Stimulated activated effector memory CD8-positive, alpha-beta T cell treated with anti-CD3 and anti-CD28 coated beads, Interleukin-12 subunit alpha, Interleukin-12 subunit beta, amount 100 ng/mL, for 72 hours (primary cell): ENCODE results near the gene CUX1.
"Not testable (repeated sequence)": the region's sequence is repeated elsewhere in the genome, so short reads cannot be mapped to it uniquely, and the experiment has no call there.

Experiments used
- ATAC-seq: fragments of 150-1000 bp; cut with Tn5 transposase; 2 replicates; pipeline ENCODE4 v1.10.0; 2021
- DNase-seq, 2 donors: peaks; one replicate each; pipeline ENCODE4 v3.0.0; 2021 to 2022; ENCODE audit warnings: low spot score in 2 of 2
- H3K27ac Mint-ChIP-seq: one replicate; pipeline ENCODE4 v1.8.0; 2022; ENCODE audit warnings: mild to moderate bottlenecking, mixed read lengths
- H3K36me3 Mint-ChIP-seq: one replicate; pipeline ENCODE4 v1.8.0; 2022; ENCODE audit warnings: mild to moderate bottlenecking, mixed read lengths
- H3K4me1 Mint-ChIP-seq: one replicate; pipeline ENCODE4 v1.8.0; 2022; ENCODE audit warnings: mixed read lengths
- H3K4me3 Mint-ChIP-seq: one replicate; pipeline ENCODE4 v1.8.0; 2022; ENCODE audit warnings: mild to moderate bottlenecking, mixed read lengths
- H3K9me3 Mint-ChIP-seq: one replicate; pipeline ENCODE4 v1.8.0; 2022; ENCODE audit warnings: mixed read lengths

The CUX1 gene

GRCh38 chr7:102128303-102128702 lies 310.9 kb downstream of the CUX1 start:
- Mint-ChIP-seq H3K4me3 (no peak overlapping the region), H3K36me3 (no peaks in the 10 kb centered on the region), H3K27ac (no peak overlapping the region), H3K4me1 (no peaks in the 10 kb centered on the region), H3K9me3 (no peaks in the 10 kb centered on the region)
- ATAC-seq (no peak), DNase-seq (no peak)

GRCh38 chr7:102129636-102130370 lies 312.4 kb downstream of the CUX1 start:
- DNase-seq = no peak
- H3K9me3 Mint-ChIP-seq = no peaks in the 10 kb centered on the region
- H3K4me3 Mint-ChIP-seq = no peak overlapping the region
- H3K27ac Mint-ChIP-seq = no peak overlapping the region
- no peaks in the 10 kb centered on the region for H3K4me1 Mint-ChIP-seq
- no peak for ATAC-seq
- no peaks in the 10 kb centered on the region for H3K36me3 Mint-ChIP-seq

- Mint-ChIP-seq H3K27ac (no peak overlapping the region), H3K9me3 (no peaks in the 10 kb centered on the region), H3K4me3 (no peak overlapping the region), H3K4me1 (no peaks in the 10 kb centered on the region), H3K36me3 (no peaks in the 10 kb centered on the region)
- DNase-seq (no peak), ATAC-seq (no peak)
Observed at GRCh38 chr7:102132209-102132752, 314.9 kb downstream of the CUX1 start.

- Mint-ChIP-seq H3K4me1 (peaks cover 8% of the 10 kb centered on the region), H3K4me3 (no peak overlapping the region), H3K9me3 (no peaks in the 10 kb centered on the region), H3K27ac (no peak overlapping the region), H3K36me3 (no peaks in the 10 kb centered on the region)
- no peak for ATAC-seq
- no peak for DNase-seq
Observed at GRCh38 chr7:102138676-102139075, 321.2 kb downstream of the CUX1 start.

GRCh38 chr7:102140952-102141370 lies 323.5 kb downstream of the CUX1 start:
- peaks cover 5% of the 10 kb centered on the region for H3K36me3 Mint-ChIP-seq
- no peaks in the 10 kb centered on the region for H3K9me3 Mint-ChIP-seq
- ATAC-seq (no peak), DNase-seq (no peak)
- H3K27ac Mint-ChIP-seq = no peak overlapping the region
- H3K4me1 Mint-ChIP-seq = peaks cover 8% of the 10 kb centered on the region
- H3K4me3 Mint-ChIP-seq = no peak overlapping the region

GRCh38 chr7:102142433-102142832 lies 325.0 kb downstream of the CUX1 start:
- not testable (repeated sequence) for H3K27ac Mint-ChIP-seq, H3K36me3 Mint-ChIP-seq, ATAC-seq, H3K4me3 Mint-ChIP-seq, H3K4me1 Mint-ChIP-seq, DNase-seq, H3K9me3 Mint-ChIP-seq

GRCh38 chr7:102146122-102146521 lies 328.7 kb downstream of the CUX1 start:
- H3K36me3 Mint-ChIP-seq = peaks cover 5% of the 10 kb centered on the region
- DNase-seq (no peak), ATAC-seq (no peak)
- no peaks in the 10 kb centered on the region for H3K9me3 Mint-ChIP-seq
- no peak overlapping the region for H3K4me3 Mint-ChIP-seq
- peaks cover 2% of the 10 kb centered on the region for H3K4me1 Mint-ChIP-seq
- no peak overlapping the region for H3K27ac Mint-ChIP-seq

GRCh38 chr7:102147008-102147407 lies 329.6 kb downstream of the CUX1 start:
- no peaks in the 10 kb centered on the region for H3K9me3 Mint-ChIP-seq
- DNase-seq = no peak
- H3K27ac Mint-ChIP-seq = no peak overlapping the region
- H3K36me3 Mint-ChIP-seq = peaks cover 5% of the 10 kb centered on the region
- no peak for ATAC-seq
- no peak overlapping the region for H3K4me3 Mint-ChIP-seq
- no peaks in the 10 kb centered on the region for H3K4me1 Mint-ChIP-seq

- H3K9me3 Mint-ChIP-seq = no peaks in the 10 kb centered on the region
- no peak overlapping the region for H3K27ac Mint-ChIP-seq
- ATAC-seq (no peak), DNase-seq (no peak)
- no peaks in the 10 kb centered on the region for H3K4me1 Mint-ChIP-seq
- no peak overlapping the region for H3K4me3 Mint-ChIP-seq
- H3K36me3 Mint-ChIP-seq = peaks cover 5% of the 10 kb centered on the region
Observed at GRCh38 chr7:102148799-102149198, 331.4 kb downstream of the CUX1 start.

GRCh38 chr7:102149416-102149815 lies 332.0 kb downstream of the CUX1 start:
- Mint-ChIP-seq H3K36me3 (peaks cover 5% of the 10 kb centered on the region), H3K27ac (no peak overlapping the region), H3K9me3 (no peaks in the 10 kb centered on the region), H3K4me1 (no peaks in the 10 kb centered on the region), H3K4me3 (no peak overlapping the region)
- DNase-seq = no peak
- no peak for ATAC-seq

- H3K9me3 Mint-ChIP-seq = no peaks in the 10 kb centered on the region
- no peak for ATAC-seq
- no peak overlapping the region for H3K4me3 Mint-ChIP-seq
- no peaks in the 10 kb centered on the region for H3K4me1 Mint-ChIP-seq
- no peak for DNase-seq
- peaks cover 2% of the 10 kb centered on the region for H3K36me3 Mint-ChIP-seq
- H3K27ac Mint-ChIP-seq = no peak overlapping the region
Observed at GRCh38 chr7:102150266-102150665, 332.8 kb downstream of the CUX1 start.

- Mint-ChIP-seq H3K4me3 (no peak overlapping the region), H3K27ac (no peak overlapping the region), H3K36me3 (no peaks in the 10 kb centered on the region), H3K4me1 (no peaks in the 10 kb centered on the region), H3K9me3 (no peaks in the 10 kb centered on the region)
- no peak for DNase-seq
- no peak for ATAC-seq
Observed at GRCh38 chr7:102152672-102153598, 335.5 kb downstream of the CUX1 start.

- no peak overlapping the region for H3K27ac Mint-ChIP-seq
- H3K4me3 Mint-ChIP-seq = no peak overlapping the region
- H3K4me1 Mint-ChIP-seq = no peaks in the 10 kb centered on the region
- no peak for ATAC-seq
- H3K9me3 Mint-ChIP-seq = no peaks in the 10 kb centered on the region
- DNase-seq = no peak
- H3K36me3 Mint-ChIP-seq = no peaks in the 10 kb centered on the region
Observed at GRCh38 chr7:102153599-102153946, 336.1 kb downstream of the CUX1 start.

- no peak overlapping the region for H3K4me3 Mint-ChIP-seq
- DNase-seq = no peak
- ATAC-seq = no peak
- no peaks in the 10 kb centered on the region for H3K36me3 Mint-ChIP-seq
- no peak overlapping the region for H3K27ac Mint-ChIP-seq
- H3K4me1 Mint-ChIP-seq = no peaks in the 10 kb centered on the region
- H3K9me3 Mint-ChIP-seq = no peaks in the 10 kb centered on the region
Observed at GRCh38 chr7:102154425-102154824, 337.0 kb downstream of the CUX1 start.

GRCh38 chr7:102155821-102156441 lies 338.5 kb downstream of the CUX1 start:
- Mint-ChIP-seq H3K4me1 (no peaks in the 10 kb centered on the region), H3K4me3 (no peak overlapping the region), H3K36me3 (peaks cover 7% of the 10 kb centered on the region), H3K27ac (no peak overlapping the region), H3K9me3 (no peaks in the 10 kb centered on the region)
- ATAC-seq = no peak
- no peak for DNase-seq
